HG02571 (cell line): ENCODE results near the gene GDF10.

Experiments used
- ATAC-seq: cut with Tn5 transposase; IDR thresholded peaks from one replicate; pipeline ENCODE4 v1.9.1; 2021; ENCODE audit warnings: mild to moderate bottlenecking, moderate library complexity; ENCODE audit not compliant: unreplicated experiment

Gene GDF10

GRCh38 chr10:47331491-47331890 lies 31.5 kb downstream of the GDF10 start:
- ATAC-seq: no peak

GRCh38 chr10:47331954-47332353 lies 32.0 kb downstream of the GDF10 start:
- no peak for ATAC-seq

DNA sequence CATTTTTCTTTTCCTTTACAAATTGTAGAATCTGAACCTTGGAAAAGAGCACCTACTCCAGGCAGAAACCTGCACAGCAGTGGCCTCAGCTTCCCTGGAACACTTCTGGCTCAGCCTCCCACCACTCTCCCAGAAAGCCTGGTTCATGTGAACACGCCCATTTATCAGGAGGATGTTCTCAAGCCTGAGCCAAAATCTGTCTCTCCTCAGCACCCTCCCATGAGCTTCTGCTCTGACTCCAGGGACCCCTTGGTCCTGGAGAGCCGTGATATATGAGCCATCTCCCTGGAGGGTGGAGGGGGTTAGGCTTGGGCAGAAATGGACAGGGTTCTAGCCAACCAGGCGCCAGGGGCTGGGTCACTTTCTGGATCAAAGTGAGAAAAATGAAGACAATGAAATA lies 32.4 kb downstream of the GDF10 start:
- no peak for ATAC-seq

- ATAC-seq: no peak
Measured at GRCh38 chr10:47332946-47333345, 32.9 kb downstream of the GDF10 start.

DNA sequence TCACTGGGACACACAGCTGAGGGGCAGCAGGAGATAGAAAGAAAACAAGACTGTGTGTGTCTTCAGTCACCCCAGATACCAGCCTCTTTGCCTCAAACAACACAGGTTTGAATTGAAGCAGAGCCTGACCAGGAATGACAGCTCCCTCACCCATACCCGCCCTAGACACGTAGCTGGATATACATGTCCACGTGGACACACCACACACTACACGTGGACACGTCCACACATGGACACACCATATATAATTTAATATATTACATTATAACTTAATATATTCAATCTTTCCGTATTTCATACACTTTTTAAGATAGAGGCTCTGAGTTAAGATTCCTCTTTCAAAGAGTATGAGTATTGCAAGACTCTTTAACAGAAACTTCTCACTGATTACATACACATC lies 33.5 kb downstream of the GDF10 start:
- ATAC-seq: no peak

GRCh38 chr10:47334466-47335295 lies 34.7 kb downstream of the GDF10 start:
- ATAC-seq: no peak

- ATAC-seq: no peak
Measured at GRCh38 chr10:47335906-47336305, 35.9 kb downstream of the GDF10 start.

DNA sequence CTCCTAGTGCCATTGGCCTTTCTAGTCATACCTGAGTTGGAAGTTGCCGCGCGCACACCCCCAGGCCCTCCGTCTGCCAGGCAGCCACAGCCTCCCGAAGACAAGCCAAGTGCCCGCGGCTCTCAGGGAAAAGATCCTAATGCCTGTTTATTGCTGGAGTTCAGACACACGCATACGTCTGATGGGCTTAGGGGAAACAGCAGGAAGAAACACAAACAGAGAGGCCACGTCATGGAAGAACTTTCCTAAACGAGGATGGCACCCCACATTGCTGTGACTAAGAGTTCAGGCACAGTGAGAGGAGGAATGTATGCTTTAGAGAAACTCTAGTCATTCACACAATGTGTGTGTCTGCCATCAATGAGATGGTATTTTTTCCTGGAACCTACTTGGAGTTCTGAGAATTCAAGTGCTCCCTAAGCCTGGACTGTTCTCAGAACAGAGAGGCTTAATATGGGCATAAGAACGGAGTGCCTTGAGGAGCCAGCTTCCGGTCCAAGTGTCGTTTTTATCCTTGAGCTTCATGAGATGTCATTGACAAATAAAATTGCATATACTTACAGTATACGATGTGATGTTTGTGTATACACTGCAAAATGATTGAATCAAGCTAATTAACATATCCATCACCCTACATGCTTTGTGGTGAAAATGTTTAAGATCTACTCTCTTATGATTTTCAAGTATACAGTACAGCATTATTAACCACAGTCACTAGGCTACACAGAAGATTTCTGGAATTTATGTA lies 36.6 kb downstream of the GDF10 start:
- ATAC-seq: no peak

GRCh38 chr10:47337310-47337709 lies 37.3 kb downstream of the GDF10 start:
- ATAC-seq: no peak

DNA sequence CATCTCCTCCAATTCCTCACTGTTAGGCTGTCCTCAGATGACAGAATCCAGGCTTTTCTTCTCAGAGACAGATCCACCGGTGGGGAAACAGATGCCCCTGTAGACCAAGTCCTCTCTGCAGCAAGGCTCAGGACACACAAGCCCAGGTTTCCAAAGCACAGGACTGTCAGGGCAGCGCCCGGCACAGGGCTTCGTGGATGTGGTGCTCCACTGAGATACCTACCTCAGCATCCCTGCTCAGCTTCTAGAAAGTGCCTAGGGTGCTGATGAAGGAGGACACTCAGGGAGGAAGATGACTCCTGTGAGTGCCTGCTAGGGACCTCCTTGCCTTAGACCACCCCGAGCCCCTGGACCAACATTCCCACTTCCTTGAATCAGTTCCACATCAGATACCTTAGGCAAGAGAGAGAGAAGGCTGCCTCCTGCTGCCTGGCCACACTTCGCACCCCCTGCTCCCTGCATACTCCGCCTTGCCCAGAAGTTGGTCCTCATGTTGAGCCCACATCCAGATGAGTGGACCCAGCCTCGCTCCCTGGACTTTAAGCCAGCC lies 39.3 kb downstream of the GDF10 start:
- no peak for ATAC-seq

- no peak for ATAC-seq
Measured at GRCh38 chr10:47339759-47340607, 40.0 kb downstream of the GDF10 start.

GRCh38 chr10:47340608-47341170 lies 40.7 kb downstream of the GDF10 start:
- ATAC-seq: no peak

GRCh38 chr10:47344996-47345870 lies 45.2 kb downstream of the GDF10 start:
- ATAC-seq: no peak

DNA sequence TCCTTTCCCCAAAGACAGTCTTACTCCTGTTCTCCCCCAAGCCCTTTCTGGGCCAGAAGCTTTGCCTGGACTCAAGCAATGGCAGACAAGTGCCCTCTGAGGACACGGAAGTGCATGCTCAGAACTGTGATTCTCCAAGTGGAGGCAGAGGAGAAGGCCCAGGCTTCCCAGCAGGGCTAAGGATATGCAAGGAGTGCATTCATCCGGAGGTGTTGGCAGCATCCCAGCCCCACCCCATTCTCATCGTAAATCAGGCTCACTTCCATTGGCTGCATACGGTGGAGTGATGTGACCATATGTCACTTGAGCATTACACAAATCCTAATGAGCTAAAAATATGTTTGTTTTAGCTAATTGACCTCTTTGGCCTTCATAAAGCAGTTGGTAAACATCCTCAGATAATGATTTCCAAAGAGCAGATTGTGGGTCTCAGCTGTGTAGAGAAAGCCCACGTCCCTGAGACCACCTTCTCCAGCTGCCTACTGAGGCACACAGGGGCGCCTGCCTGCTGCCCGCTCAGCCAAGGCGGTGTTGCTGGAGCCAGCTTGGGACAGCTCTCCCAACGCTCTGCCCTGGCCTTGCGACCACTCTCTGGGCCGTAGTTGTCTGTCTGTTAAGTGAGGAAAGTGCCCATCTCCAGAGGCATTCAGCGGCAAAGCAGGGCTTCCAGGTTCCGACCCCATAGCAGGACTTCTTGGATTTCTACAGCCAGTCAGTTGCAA lies 46.7 kb downstream of the GDF10 start:
- no peak for ATAC-seq

DNA sequence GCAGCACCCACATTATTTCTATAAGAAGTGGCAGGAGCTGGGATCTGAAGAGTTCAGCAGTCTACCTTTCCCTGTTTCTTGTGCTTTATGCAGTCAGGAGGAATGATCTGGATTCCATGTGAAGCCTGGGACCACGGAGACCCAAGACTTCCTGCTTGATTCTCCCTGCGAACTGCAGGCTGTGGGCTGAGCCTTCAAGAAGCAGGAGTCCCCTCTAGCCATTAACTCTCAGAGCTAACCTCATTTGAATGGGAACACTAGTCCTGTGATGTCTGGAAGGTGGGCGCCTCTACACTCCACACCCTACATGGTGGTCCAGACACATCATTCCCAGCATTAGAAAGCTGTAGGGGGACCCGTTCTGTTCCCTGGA lies 47.3 kb downstream of the GDF10 start:
- no peak for ATAC-seq

- no peak for ATAC-seq
Measured at GRCh38 chr10:47348138-47348651, 48.2 kb downstream of the GDF10 start, which contains the start of gene RBP3. Gene RBP3 (plus strand): TSS chr10:47348363. CDS start chr10:47348485, 122 bp downstream.

- no peak for ATAC-seq
Measured at GRCh38 chr10:47348661-47349470, 48.9 kb downstream of the GDF10 start.

GRCh38 chr10:47349516-47349915 lies 49.5 kb downstream of the GDF10 start:
- ATAC-seq: no peak
